H9 (cell line): ENCODE measurements around the gene KCNJ14. TPM values are rescaled to one million over a fixed set of nuclear protein-coding genes. Genes with fewer than 3 reads are reported as not detected.
A peak's percentile ranks its signal among the peaks of the same experiment; 100 is the strongest.

Experiments used
- DNase-seq: peaks from one replicate; pipeline ENCODE4 v3.0.0-alpha.2; 2017
- H2AFZ ChIP-seq: one replicate; pipeline ENCODE4 v1.6.1; 2013; ENCODE audit warnings: mild to moderate bottlenecking, low read length, control low read depth, moderate library complexity
- H2AK5ac ChIP-seq: 2 replicates; pipeline ENCODE4 v1.6.1; 2013; ENCODE audit warnings: low read length, control low read depth, mixed read lengths; ENCODE audit not compliant: insufficient read length
- H2BK120ac ChIP-seq: one replicate; pipeline ENCODE4 v1.6.1; 2013; ENCODE audit warnings: low read depth, mild to moderate bottlenecking, low read length, control low read depth, inconsistent platforms; ENCODE audit not compliant: poor library complexity, severe bottlenecking
- H2BK12ac ChIP-seq: 2 replicates; pipeline ENCODE4 v1.6.1; 2013; ENCODE audit warnings: low read length, control low read depth, mixed read lengths, low read depth; ENCODE audit not compliant: insufficient read length
- H2BK15ac ChIP-seq: 2 replicates; pipeline ENCODE4 v1.6.1; 2013; ENCODE audit warnings: low read depth, low read length, control low read depth
- H2BK20ac ChIP-seq: one replicate; pipeline ENCODE4 v1.6.1; 2013; ENCODE audit warnings: low read depth, mild to moderate bottlenecking, low read length, control low read depth, inconsistent platforms; ENCODE audit not compliant: poor library complexity, severe bottlenecking
- H2BK5ac ChIP-seq: 2 replicates; pipeline ENCODE4 v1.6.1; 2013; ENCODE audit warnings: low read length, control low read depth, mixed read lengths; ENCODE audit not compliant: insufficient read length
- H3K14ac ChIP-seq: 2 replicates; pipeline ENCODE4 v1.6.1; 2013; ENCODE audit warnings: low read length, control low read depth; ENCODE audit not compliant: insufficient read depth
- H3K18ac ChIP-seq: 2 replicates; pipeline ENCODE4 v1.6.1; 2013; ENCODE audit warnings: low read depth, mild to moderate bottlenecking, mixed read lengths, low read length, control low read depth; ENCODE audit not compliant: insufficient read length
- H3K23ac ChIP-seq: 2 replicates; pipeline ENCODE4 v1.6.1; 2013; ENCODE audit warnings: low read length, control low read depth, mixed read lengths, low read depth; ENCODE audit not compliant: insufficient read length
- H3K23me2 ChIP-seq: 2 replicates; pipeline ENCODE4 v1.6.1; 2013; ENCODE audit warnings: low read depth, mild to moderate bottlenecking, mixed read lengths, low read length, control low read depth; ENCODE audit not compliant: insufficient read length, poor library complexity, severe bottlenecking
- H3K27ac ChIP-seq: 2 replicates; pipeline ENCODE4 v1.5.1; 2013; ENCODE audit warnings: low read length, control low read depth, mixed read lengths, low read depth; ENCODE audit not compliant: insufficient read length
- H3K27me3 ChIP-seq: 2 replicates; pipeline ENCODE4 v1.6.1; 2013; ENCODE audit warnings: low read length, control low read depth, inconsistent platforms; ENCODE audit not compliant: insufficient read depth
- H3K4ac ChIP-seq: 2 replicates; pipeline ENCODE4 v1.6.1; 2013; ENCODE audit warnings: low read depth, mild to moderate bottlenecking, control low read depth, inconsistent platforms, low read length, moderate library complexity
- H3K4me1 ChIP-seq: 2 replicates; pipeline ENCODE4 v1.6.1; 2013; ENCODE audit warnings: low read length, control low read depth, inconsistent platforms; ENCODE audit not compliant: insufficient read depth
- H3K4me2 ChIP-seq: 2 replicates; pipeline ENCODE4 v1.6.1; 2013; ENCODE audit warnings: low read length, control low read depth, mixed read lengths; ENCODE audit not compliant: insufficient read length, insufficient read depth
- H3K56ac ChIP-seq: 2 replicates; pipeline ENCODE4 v1.6.1; 2013; ENCODE audit warnings: low read depth, mild to moderate bottlenecking, mixed read lengths, low read length, control low read depth; ENCODE audit not compliant: insufficient read length
- H3K79me1 ChIP-seq: 2 replicates; pipeline ENCODE4 v1.6.1; 2013; ENCODE audit warnings: low read depth, mild to moderate bottlenecking, moderate library complexity, low read length, control low read depth, inconsistent platforms; ENCODE audit not compliant: insufficient read depth, poor library complexity, severe bottlenecking
- H3K79me2 ChIP-seq: 2 replicates; pipeline ENCODE4 v1.6.1; 2013; ENCODE audit warnings: low read length, control low read depth, inconsistent platforms; ENCODE audit not compliant: insufficient read depth
- H3K9ac ChIP-seq: 2 replicates; pipeline ENCODE4 v1.6.1; 2013; ENCODE audit warnings: low read length, control low read depth, mixed read lengths; ENCODE audit not compliant: insufficient read length; ENCODE audit errors: extremely low read depth
- H3K9me3 ChIP-seq: one replicate; pipeline ENCODE4 v1.6.1; 2013; ENCODE audit warnings: low read depth, low read length, inconsistent platforms; ENCODE audit not compliant: control insufficient read depth
- H3T11ph ChIP-seq: one replicate; pipeline ENCODE4 v1.6.1; 2013; ENCODE audit warnings: mild to moderate bottlenecking, low read length, control low read depth, inconsistent platforms
- H4K20me1 ChIP-seq: one replicate; pipeline ENCODE4 v1.6.1; 2013; ENCODE audit not compliant: control insufficient read depth, insufficient read length, insufficient read depth
- H4K5ac ChIP-seq: 2 replicates; pipeline ENCODE4 v1.6.1; 2013; ENCODE audit warnings: low read depth, mild to moderate bottlenecking, mixed read lengths, low read length, control low read depth; ENCODE audit not compliant: insufficient read length
- H4K8ac ChIP-seq: replicated peaks from 2 replicates; pipeline ENCODE4 v1.6.1; 2013; ENCODE audit warnings: low read length, control low read depth, mixed read lengths, low read depth; ENCODE audit not compliant: insufficient read length
- H4K91ac ChIP-seq: 2 replicates; pipeline ENCODE4 v1.6.1; 2013; ENCODE audit warnings: low read depth, mild to moderate bottlenecking, moderate library complexity, mixed read lengths, low read length, control low read depth; ENCODE audit not compliant: insufficient read length
- H3K27ac Mint-ChIP-seq, 3 experiments: 2 replicates in 2 of 3; 3 replicates in 1 of 3; pipeline ENCODE4 v1.8.0; 2020 to 2021; ENCODE audit warnings: mixed read lengths in 3 of 3, mild to moderate bottlenecking in 1 of 3, moderate library complexity in 1 of 3
- H3K27me3 Mint-ChIP-seq: 2 replicates; pipeline ENCODE4 v1.8.0; 2021; ENCODE audit warnings: low read depth, mild to moderate bottlenecking, moderate library complexity, mixed read lengths
- H3K36me3 Mint-ChIP-seq, 3 experiments: 2 replicates in 2 of 3; 3 replicates in 1 of 3; pipeline ENCODE4 v1.8.0; 2020 to 2021; ENCODE audit warnings: low read depth in 3 of 3, mixed read lengths in 3 of 3; ENCODE audit not compliant: insufficient read depth in 1 of 3
- H3K4me1 Mint-ChIP-seq, 2 experiments: 2 replicates each; pipeline ENCODE4 v1.8.0; 2020; ENCODE audit warnings: mixed read lengths in 2 of 2
- H3K4me3 Mint-ChIP-seq, 2 experiments: 2 replicates in 1 of 2; 3 replicates in 1 of 2; pipeline ENCODE4 v1.8.0; 2020 to 2021; ENCODE audit warnings: mild to moderate bottlenecking in 2 of 2, mixed read lengths in 2 of 2, moderate library complexity in 1 of 2
- H3K9me3 Mint-ChIP-seq, 2 experiments: 2 replicates in 1 of 2; 3 replicates in 1 of 2; pipeline ENCODE4 v1.8.0; 2020; ENCODE audit warnings: mild to moderate bottlenecking in 2 of 2, mixed read lengths in 2 of 2, moderate library complexity in 1 of 2
- WGBS: extraction: QIAGEN DNeasy Blood & Tissue Kit; methylation state at CpG from one replicate; pipeline ENCODE4 v1.1.7; 2013; ENCODE audit warnings: missing lambda C conversion rate, low lambda C conversion rate, mixed read lengths; ENCODE audit not compliant: insufficient read length; ENCODE audit errors: extremely low coverage; 5-methylcytosine and 5-hydroxymethylcytosine counted together
- total RNA-seq: library from RNA; stranded (reverse); gene quantifications from 2 replicates; pipeline ENCODE4 v1.2.1, GENCODE V29; 2021
- TF ChIP-seq, protein P1 (sequence below): fragments of 200-600 bp; sonication (generic); conservative IDR thresholded peaks from 3 replicates; pipeline ENCODE4 v1.8.0; 2021; ENCODE audit warnings: antibody characterized with exemption, mild to moderate bottlenecking

The KCNJ14 gene
- total RNA-seq, 1 experiment from 2014 or later, result 1.2 TPM

DNA sequence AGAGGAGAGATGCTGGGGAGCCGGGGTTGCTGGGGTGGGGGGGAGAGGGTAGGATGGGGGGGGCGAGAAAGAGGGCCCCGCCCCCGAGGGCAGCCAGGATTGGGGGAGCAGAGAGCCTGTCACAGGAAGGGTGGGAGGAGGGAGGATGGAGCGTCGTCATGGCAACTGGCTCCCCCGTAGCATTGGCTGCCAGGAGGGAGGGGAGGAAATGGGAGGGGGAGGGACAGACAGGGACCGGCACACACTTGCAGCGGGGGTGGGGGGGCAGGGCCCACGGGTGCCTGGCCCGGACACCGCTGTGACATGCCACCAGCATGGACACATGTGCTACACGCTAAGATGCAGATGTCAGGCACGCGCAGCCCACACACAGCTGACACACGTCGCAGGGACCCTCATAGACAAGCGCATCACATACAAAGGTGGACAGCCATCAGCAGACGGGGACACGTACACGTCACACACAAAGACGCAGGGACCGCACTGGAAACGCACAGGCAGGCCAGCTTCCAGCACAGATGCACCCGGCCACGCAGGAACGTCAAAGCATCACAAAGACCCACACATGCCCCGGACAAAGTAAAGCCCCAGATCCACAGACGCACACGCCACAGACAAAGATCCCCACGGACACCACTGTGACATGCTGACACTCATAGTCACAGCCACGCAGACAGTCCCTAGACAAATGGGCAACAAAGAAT is 56.6 kb downstream of the KCNJ14 start, which contains the start of gene LMTK3:
TSS of gene LMTK3 (minus strand) at position 36 of the 704 bp plus-strand sequence. CDS start 259 bp downstream, outside the sequence.
- Histone ChIP-seq H3K56ac (no peak within 1 kb of the TSS), H3K4me2 (peak within 1 kb of the TSS; percentile 70), H3T11ph (no peak within 1 kb of the TSS), H3K27ac (no peak within 1 kb of the TSS), H3K79me1 (no peaks in the 10 kb centered on the region), H2AK5ac (no peak within 1 kb of the TSS), H2BK20ac (no peak within 1 kb of the TSS), H3K4ac (no peak within 1 kb of the TSS), H2BK15ac (no peak within 1 kb of the TSS), H3K9ac (no peak within 1 kb of the TSS), H3K23me2 (peaks cover 12% of the 10 kb centered on the region), H3K23ac (no peak within 1 kb of the TSS), H2BK5ac (no peak within 1 kb of the TSS), H3K4me1 (no peaks in the 10 kb centered on the region), H4K8ac (no peak within 1 kb of the TSS), H3K14ac (no peak within 1 kb of the TSS), H3K18ac (no peak within 1 kb of the TSS), H3K27me3 (peaks cover 2% of the 10 kb centered on the region; the same call in 1 of the 2 replicates), H4K5ac (no peak within 1 kb of the TSS), H3K9me3 (no peaks in the 10 kb centered on the region), H2BK12ac (no peak within 1 kb of the TSS), H2AFZ (no peak within 1 kb of the TSS), H4K91ac (no peak within 1 kb of the TSS), H3K79me2 (no peaks in the 10 kb centered on the region), H2BK120ac (no peak within 1 kb of the TSS), H4K20me1 (no peaks in the 10 kb centered on the region)
- peak; percentile 77 for DNase-seq
- no peaks in the 10 kb centered on the region for H3K9me3 Mint-ChIP-seq
- peak within 1 kb of the TSS; percentile 62 to 89 for H3K4me3 Mint-ChIP-seq
- no CpG with 5 or more reads among the region's 32 CpGs for WGBS
- peaks cover 6% of the 10 kb centered on the region for H3K27me3 Mint-ChIP-seq
- TF ChIP-seq, protein P1, sequence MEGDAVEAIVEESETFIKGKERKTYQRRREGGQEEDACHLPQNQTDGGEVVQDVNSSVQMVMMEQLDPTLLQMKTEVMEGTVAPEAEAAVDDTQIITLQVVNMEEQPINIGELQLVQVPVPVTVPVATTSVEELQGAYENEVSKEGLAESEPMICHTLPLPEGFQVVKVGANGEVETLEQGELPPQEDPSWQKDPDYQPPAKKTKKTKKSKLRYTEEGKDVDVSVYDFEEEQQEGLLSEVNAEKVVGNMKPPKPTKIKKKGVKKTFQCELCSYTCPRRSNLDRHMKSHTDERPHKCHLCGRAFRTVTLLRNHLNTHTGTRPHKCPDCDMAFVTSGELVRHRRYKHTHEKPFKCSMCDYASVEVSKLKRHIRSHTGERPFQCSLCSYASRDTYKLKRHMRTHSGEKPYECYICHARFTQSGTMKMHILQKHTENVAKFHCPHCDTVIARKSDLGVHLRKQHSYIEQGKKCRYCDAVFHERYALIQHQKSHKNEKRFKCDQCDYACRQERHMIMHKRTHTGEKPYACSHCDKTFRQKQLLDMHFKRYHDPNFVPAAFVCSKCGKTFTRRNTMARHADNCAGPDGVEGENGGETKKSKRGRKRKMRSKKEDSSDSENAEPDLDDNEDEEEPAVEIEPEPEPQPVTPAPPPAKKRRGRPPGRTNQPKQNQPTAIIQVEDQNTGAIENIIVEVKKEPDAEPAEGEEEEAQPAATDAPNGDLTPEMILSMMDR, result no peak
- H3K36me3 Mint-ChIP-seq, result 0 out of 7 replicates have a peak, but pooled peaks cover 0 to 5% (median 0%) of the 10 kb centered on the region in 3 experiments
- peaks cover 17 to 27% of the 10 kb centered on the region in 2 experiments for H3K4me1 Mint-ChIP-seq
- no peak within 1 kb of the TSS for H3K27ac Mint-ChIP-seq
